ENCODE measurements around the gene LSM10. TPM values are rescaled to one million over a fixed set of nuclear protein-coding genes. Genes with fewer than 3 reads are reported as not detected.

Gene LSM10
- 7.1 and 8.5 TPM in 2 replicates for total RNA-seq

- DNase-seq (ENCODE audit: low read depth in 2 of 2): peak; percentile 89 to 94
Observed at GRCh38 chr1:36397378-36398230, at the start of gene LSM10. TSS of gene LSM10 (minus strand) at chr1:36397908. CDS start at chr1:36394129, 3,779 bp downstream.

GRCh38 chr1:36447450-36447849 lies 49.7 kb upstream of the LSM10 start:
- DNase-seq (ENCODE audit: low read depth in 2 of 2): no peak

- no peak for DNase-seq (ENCODE audit: low read depth in 2 of 2)
Observed at GRCh38 chr1:36446746-36447145, 49.0 kb upstream of the LSM10 start.

GRCh38 chr1:36446271-36446670 lies 48.6 kb upstream of the LSM10 start:
- DNase-seq (ENCODE audit: low read depth in 2 of 2): peak in 1 of 2 donors; percentile 22

GRCh38 chr1:36443297-36443696 lies 45.6 kb upstream of the LSM10 start:
- DNase-seq (ENCODE audit: low read depth in 2 of 2): no peak

GRCh38 chr1:36442337-36442736 lies 44.6 kb upstream of the LSM10 start:
- DNase-seq (ENCODE audit: low read depth in 2 of 2): no peak

- DNase-seq (ENCODE audit: low read depth in 2 of 2): no peak
Observed at GRCh38 chr1:36440646-36441045, 42.9 kb upstream of the LSM10 start.

GRCh38 chr1:36440044-36440443 lies 42.3 kb upstream of the LSM10 start:
- DNase-seq (ENCODE audit: low read depth in 2 of 2): no peak

- DNase-seq (ENCODE audit: low read depth in 2 of 2): no peak
Observed at GRCh38 chr1:36438715-36439114, 41.0 kb upstream of the LSM10 start.

GRCh38 chr1:36436821-36437220 lies 39.1 kb upstream of the LSM10 start:
- no peak for DNase-seq (ENCODE audit: low read depth in 2 of 2)

- peak in 1 of 2 donors; percentile 19 for DNase-seq (ENCODE audit: low read depth in 2 of 2)
Observed at GRCh38 chr1:36433102-36433501, 35.4 kb upstream of the LSM10 start.

GRCh38 chr1:36432616-36433015 lies 34.9 kb upstream of the LSM10 start:
- peak; percentile 30 to 65 for DNase-seq (ENCODE audit: low read depth in 2 of 2)

- DNase-seq (ENCODE audit: low read depth in 2 of 2): no peak
Observed at GRCh38 chr1:36425791-36426190, 28.1 kb upstream of the LSM10 start.

GRCh38 chr1:36421649-36422048 lies 23.9 kb upstream of the LSM10 start:
- DNase-seq (ENCODE audit: low read depth in 2 of 2): no peak

- DNase-seq (ENCODE audit: low read depth in 2 of 2): peak; percentile 48 to 80
Observed at GRCh38 chr1:36420836-36421317, 23.2 kb upstream of the LSM10 start.

- no peak for DNase-seq (ENCODE audit: low read depth in 2 of 2)
Observed at GRCh38 chr1:36420409-36420808, 22.7 kb upstream of the LSM10 start.

GRCh38 chr1:36419569-36419968 lies 21.9 kb upstream of the LSM10 start:
- no peak for DNase-seq (ENCODE audit: low read depth in 2 of 2)

- DNase-seq (ENCODE audit: low read depth in 2 of 2): no peak
Observed at GRCh38 chr1:36419140-36419539, 21.4 kb upstream of the LSM10 start.

GRCh38 chr1:36417931-36418330 lies 20.2 kb upstream of the LSM10 start:
- DNase-seq (ENCODE audit: low read depth in 2 of 2): no peak

GRCh38 chr1:36415661-36416326 lies 18.1 kb upstream of the LSM10 start:
- DNase-seq (ENCODE audit: low read depth in 2 of 2): no peak

- no peak for DNase-seq (ENCODE audit: low read depth in 2 of 2)
Observed at GRCh38 chr1:36414384-36414783, 16.7 kb upstream of the LSM10 start.
